Stimulated activated CD4-positive, alpha-beta T cell treated with anti-CD3 and anti-CD28 coated beads, Interleukin-4, amount 100 ng/mL, for 48 hours (primary cell): Measurements from ENCODE around the gene PALM2AKAP2.

Experiments
- DNase-seq, 2 donors: peaks; one replicate each; pipeline ENCODE4 v3.0.0-alpha.2; 2020; ENCODE audit warnings: low read depth in 2 of 2

PALM2AKAP2 gene

DNA sequence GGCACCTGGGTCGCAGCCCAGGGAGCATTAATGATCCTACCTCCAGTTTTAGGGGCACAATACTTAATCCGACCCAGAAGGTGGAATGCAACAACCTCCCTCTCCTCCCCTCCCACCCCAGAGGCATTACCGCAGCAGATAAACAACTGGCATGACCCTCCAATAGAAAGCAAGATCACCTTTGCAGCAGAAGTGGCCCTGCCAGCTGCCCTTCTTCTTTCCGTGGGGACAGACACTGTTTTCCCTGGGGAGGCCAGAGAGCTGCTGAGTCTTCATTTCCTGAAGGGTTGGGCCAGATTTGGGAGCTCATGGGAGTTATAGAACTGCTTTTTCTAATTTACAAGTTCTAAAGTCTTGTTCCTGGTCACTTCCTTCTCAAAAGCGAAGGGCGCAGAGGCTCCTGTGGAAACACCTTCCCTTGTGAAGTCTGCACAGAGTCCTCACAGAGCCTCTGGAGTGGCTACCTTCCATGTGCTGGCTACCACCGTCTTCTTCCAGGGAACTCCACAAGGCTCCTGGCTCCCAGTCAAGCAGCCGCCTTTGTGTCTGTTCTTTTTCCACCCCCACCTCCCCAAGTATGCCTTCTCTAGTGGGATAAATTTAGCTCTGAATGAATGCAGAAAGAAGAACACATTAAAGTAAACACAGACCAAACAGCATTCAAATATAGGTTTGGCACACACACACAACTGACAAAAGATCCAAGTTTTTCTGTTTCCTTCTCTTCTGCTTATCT lies 8.0 kb upstream of the PALM2AKAP2 start:
- no peak for DNase-seq

DNA sequence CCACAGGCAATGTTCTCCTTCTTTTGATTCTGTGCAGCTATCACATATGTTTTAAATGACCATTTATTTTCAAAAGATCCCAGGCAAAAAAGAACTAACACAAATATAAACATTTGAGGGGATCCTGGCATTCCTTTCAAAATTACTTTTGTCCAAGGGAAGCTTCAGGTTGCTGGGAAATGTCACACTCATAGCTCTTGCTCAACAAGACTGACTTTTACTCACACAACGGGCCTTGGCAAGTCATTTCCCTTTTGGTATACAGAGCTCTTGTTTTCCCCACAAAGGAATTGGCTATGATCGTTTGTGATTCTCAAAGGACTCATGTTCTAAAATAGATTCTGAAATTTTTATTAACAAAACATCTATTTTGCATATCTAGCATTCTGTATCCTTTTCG lies 4.5 kb upstream of the PALM2AKAP2 start:
- DNase-seq, result no peak

DNA sequence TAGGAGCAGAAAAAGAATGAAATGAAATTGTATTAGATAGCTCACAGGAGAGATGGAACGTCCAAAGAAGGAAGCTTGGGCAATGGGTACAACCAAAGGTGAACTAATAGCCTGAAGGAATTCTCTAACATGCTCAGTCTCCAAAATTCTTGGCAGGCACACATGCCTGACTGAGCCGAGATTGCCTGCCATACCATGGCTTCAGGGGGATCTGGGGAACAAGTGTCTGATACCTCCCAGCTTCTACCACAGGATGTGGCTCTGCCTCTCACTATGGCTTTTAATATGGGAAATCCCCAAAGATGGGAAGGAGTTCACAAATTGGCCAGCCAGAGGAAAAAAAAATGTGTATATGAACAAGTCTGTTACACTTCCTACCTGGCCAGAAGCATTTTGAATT lies 3.6 kb upstream of the PALM2AKAP2 start:
- DNase-seq, result no peak

DNA sequence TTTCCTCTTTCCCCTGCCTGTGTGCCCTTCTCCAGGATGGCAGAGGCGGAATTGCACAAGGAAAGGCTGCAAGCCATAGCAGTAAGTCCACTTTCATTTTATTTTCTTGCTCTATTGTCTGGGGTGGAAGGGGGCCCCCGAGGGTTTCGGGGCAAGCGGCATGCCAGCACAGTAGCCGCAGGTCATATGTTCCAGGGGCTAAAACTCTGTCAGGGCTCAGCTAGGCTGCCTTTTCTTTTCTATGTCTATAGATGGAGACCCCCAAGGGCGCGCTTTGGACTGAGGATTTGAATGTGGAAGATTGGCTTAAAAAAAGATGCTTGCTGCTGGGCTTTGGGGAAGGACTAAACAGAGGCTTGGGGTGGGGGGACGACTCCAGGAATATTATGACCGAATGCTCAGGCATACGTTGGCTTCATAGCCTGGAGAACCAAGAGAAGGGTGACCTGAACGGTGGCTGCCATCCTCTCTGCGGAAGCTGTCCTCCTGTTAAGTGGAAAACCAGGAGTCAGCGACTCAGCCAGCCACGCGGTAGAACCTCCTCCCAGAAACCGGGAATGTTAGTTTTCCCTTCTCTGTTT lies 545 bp downstream of the PALM2AKAP2 start:
- DNase-seq, result no peak

DNA sequence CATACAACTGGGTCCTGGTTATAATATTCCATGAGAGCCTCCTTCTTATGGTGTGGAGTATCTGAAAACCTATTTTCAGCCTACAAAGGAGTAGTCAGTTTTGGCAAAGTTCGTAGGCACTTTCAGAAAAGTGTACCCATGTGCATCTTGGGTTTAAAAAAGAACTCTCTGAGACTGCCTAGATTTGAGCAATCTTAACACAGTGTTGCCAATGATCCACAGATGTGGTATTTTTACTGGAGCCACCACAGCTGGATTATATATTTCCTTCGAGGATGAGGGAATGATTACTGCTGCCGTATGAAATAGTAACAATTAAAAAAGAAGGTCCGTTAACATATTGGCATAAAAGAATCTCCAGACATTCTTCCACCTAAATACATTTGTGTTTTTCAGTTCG lies 1.1 kb downstream of the PALM2AKAP2 start:
- DNase-seq, result no peak

DNA sequence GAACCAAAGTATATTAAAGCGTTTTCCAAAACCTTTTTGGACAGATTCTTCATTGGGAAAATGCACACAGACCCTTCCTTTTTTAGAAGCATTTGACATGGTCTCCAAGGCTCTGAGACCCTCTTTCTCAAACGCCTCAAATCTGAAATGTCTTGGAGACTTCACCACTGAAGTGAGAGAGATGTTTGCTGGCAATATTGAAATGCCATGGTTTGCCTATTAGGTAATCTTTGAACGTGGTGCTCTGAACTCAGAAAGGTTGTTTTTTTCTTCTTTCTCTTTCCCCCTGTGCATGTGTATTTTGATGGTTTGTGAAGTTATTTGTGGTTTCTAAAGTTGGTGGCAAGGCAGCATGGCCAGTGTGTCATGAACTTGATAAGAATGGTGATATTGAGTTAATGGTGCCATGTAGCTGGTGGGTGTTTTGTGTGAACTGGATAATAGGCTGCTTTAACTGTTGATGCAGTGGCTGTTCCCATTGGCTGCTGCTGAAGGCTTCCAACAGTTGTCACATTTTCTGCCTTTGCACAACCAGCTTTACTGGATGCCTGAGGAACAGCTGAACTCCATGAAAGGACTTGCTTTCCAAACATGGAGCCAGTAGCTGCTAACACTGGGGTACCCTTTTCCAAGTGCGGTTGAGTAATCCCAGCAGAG lies 1.7 kb downstream of the PALM2AKAP2 start:
- DNase-seq, result no peak

DNA sequence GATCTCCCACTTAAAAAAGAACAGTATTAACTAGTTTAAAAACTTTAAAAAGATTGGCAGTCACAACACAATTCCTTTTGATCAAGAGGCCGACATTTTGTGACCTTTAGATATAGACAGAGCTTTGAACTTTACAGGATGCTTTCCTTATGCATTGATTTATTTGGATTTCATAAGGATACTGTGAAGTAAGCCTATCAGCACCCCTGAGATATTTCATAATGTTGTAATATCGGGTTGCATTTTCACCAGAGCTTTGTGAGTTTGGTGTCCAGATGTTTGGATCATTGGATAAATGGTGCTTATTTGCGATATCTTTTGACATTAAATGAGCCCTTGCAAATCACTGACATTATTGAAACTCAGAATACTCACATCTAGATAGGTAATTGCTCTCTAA lies 7.7 kb downstream of the PALM2AKAP2 start:
- no peak for DNase-seq

DNA sequence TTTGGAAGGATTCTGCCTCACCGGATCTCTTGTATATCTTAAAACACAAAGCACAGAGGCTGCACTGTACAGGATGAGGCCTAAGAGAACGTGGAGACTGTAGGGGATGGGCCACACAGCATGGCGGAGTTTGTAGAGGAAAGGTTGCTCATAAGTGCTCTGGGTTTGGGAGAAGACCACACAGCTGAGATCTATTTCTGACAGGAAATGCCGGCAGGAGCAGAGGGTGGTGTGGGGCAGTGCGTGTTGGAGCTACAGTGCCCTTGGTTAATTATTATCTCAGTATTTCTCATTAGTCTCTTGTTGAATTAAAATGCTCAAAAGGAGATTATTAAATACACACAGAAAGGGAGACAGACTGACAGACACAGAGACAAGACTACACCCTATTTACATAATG lies 9.6 kb downstream of the PALM2AKAP2 start:
- DNase-seq, result no peak

DNA sequence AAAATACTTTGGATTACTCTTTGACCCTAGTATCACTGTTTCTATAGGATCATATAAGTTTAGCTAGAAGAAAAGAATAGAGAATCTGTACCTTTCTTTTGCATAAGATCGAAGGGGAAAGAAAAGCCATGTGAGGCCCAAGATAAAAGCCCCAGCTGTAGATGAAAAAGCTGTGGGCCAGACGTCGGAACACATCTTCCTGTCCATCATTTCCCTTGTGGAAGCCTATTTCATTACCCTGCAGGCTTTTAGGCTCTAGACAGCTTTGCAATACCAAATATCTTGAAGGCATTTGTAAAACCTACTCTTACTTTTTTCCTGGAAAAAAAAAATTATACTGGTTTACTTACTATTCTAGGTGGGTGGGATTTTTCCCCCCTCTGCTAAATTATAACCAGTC lies 10.0 kb downstream of the PALM2AKAP2 start:
- DNase-seq, result no peak

DNA sequence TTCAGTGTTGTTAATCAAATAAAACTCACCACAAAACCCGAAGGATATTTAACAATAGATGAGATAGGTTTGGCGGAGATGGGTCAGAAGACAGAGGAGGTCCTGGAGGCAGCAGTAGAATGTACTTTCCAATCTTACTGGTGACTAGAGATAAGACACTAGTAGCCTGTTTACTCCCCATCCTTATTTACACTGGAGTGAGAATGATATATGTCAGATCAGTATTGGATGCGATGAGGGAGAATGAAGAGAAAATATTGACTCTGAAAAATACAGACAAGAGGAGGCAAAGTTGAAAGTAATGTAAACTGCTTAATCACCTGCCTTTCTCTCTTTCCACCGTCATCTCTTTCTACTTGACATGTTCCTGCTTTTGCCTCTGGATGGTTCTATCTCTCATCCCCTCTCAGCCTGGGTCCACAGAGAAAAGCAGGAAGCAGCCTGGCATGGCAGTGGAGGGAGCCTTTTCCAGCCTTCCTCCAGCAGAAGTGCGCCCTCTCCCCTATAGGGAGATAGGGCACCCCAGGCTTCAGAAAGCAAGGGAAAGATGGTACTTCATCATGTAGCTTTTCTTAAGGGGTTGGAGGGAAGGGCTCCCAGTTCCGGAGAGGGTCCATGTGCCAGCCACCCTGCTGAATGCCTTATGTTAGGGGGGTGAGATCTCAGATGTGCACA lies 11.1 kb downstream of the PALM2AKAP2 start:
- no peak for DNase-seq

DNA sequence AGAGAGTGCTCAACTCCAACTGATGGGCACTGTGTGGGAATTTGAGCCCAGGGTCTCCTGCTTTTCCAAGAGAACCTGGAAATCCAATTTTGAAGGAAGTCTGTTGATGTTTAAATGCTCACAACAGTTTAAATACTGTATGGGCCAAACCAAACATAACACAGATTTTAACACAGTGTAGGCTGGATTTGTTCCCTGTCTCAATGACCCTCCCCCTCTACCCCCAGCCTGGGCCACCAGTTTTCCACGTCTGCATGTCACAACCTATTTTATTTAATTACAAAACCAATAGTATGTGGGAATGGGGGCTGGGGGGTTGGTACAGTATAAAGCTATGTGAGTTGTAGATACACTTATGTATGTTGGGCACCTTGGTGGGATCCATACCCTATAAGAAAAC lies 11.7 kb downstream of the PALM2AKAP2 start:
- no peak for DNase-seq

DNA sequence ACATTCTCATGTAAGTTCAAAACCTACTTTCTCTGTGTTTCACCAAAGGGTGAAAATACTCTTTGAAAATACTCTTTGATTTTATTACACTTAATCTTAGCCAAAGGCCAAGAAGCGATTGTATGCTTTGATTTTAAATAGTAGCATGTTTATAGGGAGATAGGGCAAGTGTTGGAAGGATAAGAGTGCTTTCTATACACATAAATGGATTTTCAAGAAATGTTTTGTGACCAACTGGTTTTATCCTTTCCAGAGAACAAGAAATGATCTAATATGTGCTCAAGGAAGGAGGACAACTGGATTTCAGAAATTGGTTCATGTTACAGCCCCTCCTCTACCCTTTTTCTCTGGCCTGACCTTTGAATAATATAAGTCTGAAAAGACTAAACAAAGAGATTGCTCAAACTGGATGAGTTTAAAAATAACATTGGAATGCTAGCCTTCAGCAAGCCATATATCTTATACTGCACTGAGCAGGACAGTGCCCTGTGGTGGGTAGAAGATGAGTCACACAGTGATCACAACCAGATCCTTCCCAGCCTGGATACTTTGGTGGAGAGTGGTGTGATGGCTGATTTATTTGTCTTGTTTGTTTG lies 13.1 kb downstream of the PALM2AKAP2 start:
- no peak for DNase-seq

DNA sequence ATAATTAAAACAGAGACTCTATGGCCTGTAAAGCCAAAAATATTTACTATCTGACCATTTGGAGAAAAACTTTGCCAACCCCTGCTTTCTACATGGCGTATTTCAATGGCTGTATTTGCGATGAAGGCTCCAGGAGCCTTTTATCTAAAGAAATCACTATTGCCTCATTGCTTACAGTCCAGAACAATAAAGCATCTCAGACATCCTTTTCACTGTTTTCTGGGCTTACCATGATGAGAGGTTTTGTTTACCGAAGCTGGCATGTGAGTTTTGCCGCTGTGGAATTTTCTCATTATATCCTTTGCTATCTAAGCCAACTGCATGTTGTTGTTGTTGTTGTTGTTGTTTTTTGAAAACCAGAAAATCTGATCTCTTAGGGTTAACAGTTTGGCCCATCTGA lies 13.9 kb downstream of the PALM2AKAP2 start:
- DNase-seq, result no peak

DNA sequence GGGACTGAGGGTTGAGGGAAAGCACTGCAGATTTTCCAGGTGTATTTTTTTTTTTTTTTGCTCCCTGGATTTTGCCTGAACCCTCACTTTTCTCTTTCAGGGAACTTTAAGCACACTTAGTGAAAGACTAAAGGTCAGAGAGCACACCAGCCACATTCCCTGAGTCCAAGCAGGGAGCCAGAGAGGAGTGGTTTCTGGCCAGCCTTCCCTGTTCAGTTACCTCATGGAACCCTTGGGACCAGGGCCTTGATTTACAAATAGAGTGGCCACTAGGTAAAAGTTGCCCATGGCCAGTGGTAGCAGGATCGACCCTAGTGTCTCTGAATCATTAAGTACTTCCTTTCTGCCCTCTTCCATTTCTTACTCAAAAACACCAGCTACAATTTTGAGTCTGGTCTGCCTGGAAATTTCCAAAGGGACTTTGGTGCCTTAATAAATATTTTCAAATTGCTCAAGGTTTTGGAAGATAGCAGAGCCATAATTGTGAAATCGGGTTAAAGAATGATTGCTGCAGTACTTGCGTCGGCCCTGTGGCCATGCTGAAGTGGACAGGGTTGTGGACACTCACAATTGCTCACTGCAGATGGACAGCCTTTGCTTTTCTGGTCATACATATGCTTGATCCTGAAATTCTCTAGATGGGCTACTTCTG lies 14.5 kb downstream of the PALM2AKAP2 start:
- DNase-seq, result no peak

DNA sequence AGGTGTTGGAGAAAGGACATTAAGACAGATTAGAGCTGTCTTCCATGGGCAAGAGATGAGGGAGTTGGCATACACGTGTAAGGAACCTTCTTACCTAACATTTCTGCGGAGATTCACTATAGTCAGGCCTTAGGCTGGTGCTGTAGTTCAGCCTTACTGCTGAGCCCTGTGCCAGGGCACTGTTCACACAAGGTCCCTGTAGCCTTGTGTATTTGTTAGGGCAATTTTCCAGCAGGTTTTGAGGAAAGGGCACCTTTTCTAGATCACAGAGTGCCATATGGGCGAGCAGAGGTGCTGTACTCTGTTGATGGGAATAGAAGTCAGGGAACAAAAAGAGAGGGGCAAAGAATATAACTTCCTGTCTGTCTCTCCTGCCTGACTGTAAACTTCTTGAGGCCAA lies 15.6 kb downstream of the PALM2AKAP2 start:
- DNase-seq, result no peak

DNA sequence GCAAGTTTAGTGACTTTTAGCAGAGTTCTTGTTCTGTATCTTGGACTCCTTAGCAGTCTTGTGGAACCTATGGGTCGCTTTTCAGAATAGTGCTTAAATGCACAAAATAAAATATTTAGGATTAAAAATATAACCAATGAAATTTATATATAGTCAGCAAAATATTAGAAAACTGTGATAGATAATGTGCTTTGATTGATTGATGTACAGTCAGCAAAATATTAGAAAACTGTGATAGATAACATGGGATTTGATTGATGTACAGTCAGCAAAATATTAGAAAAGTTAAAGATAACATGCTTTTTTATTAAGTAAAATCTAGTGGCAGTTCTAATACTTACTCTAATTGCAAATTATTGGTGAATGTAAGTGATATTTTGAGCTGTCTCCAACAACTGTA lies 16.1 kb downstream of the PALM2AKAP2 start:
- no peak for DNase-seq

DNA sequence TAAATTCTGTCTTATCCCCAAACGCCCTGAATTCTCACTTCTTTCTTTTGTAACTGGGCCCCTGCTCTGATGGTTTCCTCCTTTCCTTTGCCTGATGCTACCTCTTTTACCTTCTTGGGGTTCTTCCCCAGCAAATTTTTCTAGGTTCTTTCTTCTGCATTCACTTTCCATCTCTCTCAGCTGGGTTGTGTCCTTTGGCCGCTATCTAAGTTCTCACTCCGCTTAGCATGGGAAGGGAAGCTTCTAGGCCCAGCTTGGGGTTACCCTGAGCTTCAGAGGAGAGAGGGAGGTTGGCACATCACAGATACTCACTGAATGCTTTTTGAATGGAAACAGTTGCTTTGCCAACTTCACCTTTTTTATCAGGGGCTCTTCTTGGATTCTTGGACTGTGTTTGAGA lies 17.0 kb downstream of the PALM2AKAP2 start:
- DNase-seq, result no peak

DNA sequence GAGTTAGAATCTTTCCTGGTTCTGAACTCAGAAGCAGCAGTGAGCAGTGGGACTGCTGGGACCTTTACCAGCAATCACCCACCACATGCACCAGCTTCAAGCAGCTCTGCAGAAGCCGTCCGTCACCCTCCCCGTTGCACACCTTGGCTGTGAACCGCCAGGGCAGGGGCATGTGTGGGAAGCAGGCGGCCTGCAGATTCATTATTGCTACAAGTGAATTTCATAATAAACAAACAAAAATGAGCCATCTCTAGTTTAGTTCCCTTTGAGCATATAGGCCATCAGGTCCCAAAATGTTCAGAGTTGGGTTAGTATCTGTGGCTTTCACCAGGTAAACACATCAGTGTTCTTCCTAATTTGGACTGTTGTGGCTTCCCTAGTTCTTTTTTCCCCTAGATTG lies 17.5 kb downstream of the PALM2AKAP2 start:
- DNase-seq, result no peak

DNA sequence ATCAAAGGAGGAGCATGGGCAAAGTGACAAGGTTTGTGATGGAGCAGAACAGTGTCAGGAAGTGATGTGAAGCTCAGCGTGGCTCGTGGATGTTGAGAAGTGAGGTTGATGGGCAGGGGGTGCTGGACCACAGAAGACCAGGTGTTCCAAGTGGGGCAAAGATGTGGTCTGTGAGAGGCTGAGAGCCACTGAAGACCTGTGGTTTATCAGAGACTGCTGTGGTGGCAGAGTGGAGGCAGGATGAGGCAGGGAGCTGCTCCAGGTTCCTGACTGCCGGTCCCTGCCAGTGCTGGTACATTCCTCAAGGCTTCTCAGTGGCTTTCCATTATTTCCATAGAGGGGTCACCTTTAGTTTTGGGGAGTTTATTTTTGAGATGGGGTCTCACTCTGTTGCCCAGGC lies 19.1 kb downstream of the PALM2AKAP2 start:
- no peak for DNase-seq

DNA sequence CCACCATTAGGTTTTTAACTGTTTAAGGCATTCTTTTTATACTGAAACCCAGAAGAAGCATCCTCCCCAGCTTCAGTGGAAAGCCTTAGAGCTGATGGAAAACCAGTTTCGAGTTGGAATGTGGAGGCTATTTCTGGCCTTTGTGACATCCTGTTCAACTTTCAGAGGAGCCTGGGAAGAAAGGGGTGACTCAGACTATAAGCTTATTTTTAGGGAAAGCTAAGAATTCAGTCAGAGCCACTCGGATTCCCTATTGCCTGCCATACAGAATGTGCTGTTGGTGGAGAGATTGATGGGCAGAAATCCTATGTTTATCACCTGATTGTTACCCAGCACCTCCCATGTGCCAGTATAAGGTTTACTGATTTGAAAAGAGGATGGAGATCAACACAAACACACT lies 19.8 kb downstream of the PALM2AKAP2 start:
- DNase-seq, result no peak

DNA sequence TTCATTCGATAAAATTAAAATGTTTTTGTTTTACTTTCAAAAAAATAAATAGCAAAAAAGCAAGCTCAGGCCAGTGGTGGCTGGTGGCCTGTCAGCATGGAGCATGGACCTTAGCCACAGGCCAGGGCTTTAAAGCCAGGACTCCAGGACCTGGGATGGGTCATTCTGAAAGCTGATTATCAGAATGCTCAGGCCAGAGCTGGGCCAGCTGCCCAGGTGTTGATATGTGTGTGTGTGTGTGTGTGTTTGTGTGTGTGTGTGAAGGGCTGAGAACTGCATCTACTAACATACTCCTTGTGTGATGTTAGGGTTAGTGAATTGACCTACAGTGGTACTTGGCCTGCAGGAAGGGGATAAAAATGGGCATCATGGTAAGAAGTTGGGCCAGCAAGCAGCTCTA lies 21.5 kb downstream of the PALM2AKAP2 start:
- DNase-seq, result no peak

DNA sequence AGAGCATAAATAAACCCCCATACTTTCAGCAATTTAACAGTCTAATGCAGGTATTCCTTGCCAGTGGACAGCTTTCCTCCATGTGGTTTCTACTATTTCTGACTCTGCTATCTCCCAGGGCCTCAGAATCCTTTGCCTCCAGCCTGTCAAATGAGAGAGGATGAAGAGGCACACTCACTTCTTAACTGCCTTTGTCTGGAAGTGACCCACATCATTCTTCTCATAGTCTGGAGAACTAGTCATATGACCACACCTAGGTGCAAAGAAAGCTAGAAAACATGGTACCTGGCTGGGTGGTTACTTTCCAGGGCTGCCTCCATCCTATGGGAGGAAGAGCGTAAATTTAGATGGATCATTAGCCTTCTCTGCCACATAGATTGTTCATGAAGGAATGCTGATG lies 22.5 kb downstream of the PALM2AKAP2 start:
- no peak for DNase-seq
